AG09319 (cell line): Measurements from ENCODE around the gene NEUROD2.

Experiments used
- DNase-seq: peaks from one replicate; pipeline ENCODE4 v3.0.0-alpha.2; 2010; ENCODE audit warnings: low read depth; ENCODE audit errors: extremely low read depth
- TF ChIP-seq, protein P1 (sequence below): IDR thresholded peaks from 2 replicates; pipeline ENCODE4 v1.5.1; 2011; ENCODE audit warnings: low read depth, mild to moderate bottlenecking, inconsistent platforms, low read length, moderate library complexity

The NEUROD2 gene

DNA sequence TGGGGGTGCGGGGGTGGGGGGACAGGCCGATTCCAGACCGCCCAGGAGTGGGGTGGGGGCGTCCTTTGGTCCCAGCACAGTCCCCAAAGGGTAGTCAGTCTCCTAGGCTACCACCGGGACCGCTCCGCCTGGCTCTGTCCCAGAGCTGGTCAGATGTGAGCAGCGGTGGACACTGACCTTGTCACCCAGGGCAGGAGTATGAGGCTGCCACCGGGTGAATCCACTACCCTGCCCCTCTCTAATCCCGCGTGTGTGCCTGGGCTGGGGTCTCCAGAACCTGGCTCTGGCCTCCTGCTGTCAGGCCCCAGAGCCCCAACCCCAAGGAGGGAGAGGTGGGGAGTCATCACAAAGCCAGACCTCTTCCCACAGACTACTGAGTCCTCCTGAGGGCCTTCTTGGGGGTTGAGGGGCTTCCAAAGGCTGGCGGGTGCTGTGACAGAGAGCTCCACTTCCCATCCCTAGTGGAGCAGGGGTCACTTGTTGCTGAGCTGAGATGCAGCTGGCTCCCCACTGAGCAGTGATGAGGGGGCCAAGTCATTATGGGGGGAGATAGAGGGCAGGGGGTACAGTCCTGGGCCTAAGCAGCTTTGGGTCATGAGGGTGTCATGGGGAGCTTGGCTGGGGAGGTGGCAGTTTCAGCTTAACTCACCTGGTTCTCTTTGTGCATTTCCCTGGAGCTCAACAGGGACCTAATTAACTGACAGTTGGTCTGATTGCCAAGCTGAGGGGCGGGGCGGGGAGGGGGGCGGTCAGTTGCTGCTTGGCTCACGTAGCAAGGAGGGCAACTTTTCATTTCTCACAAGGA, 20.2 kb upstream of the NEUROD2 start:
- DNase-seq: no peak
- TF ChIP-seq, protein P1, sequence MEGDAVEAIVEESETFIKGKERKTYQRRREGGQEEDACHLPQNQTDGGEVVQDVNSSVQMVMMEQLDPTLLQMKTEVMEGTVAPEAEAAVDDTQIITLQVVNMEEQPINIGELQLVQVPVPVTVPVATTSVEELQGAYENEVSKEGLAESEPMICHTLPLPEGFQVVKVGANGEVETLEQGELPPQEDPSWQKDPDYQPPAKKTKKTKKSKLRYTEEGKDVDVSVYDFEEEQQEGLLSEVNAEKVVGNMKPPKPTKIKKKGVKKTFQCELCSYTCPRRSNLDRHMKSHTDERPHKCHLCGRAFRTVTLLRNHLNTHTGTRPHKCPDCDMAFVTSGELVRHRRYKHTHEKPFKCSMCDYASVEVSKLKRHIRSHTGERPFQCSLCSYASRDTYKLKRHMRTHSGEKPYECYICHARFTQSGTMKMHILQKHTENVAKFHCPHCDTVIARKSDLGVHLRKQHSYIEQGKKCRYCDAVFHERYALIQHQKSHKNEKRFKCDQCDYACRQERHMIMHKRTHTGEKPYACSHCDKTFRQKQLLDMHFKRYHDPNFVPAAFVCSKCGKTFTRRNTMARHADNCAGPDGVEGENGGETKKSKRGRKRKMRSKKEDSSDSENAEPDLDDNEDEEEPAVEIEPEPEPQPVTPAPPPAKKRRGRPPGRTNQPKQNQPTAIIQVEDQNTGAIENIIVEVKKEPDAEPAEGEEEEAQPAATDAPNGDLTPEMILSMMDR: no peak

DNA sequence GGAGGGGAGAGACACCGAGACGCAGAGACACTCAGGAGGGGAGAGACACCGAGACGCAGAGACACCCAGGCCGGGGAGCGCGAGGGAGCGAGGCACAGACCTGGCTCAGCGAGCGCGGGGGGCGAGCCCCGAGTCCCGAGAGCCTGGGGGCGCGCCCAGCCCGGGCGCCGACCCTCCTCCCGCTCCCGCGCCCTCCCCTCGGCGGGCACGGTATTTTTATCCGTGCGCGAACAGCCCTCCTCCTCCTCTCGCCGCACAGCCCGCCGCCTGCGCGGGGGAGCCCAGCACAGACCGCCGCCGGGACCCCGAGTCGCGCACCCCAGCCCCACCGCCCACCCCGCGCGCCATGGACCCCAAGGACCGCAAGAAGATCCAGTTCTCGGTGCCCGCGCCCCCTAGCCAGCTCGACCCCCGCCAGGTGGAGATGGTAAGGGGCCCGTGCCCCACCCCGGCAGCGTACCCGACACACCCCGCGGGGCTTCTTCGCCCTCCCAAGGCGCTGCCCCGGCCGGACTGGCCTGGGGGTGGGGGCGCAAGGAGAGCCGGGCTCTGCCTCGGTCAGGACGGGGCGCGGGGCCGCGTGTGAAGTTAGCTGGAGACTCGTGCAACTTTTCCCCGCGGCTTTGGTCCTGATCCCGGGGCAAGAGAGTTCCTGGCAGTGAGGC, 19.5 kb upstream of the NEUROD2 start:
- TF ChIP-seq, protein P1: no peak
- DNase-seq: no peak

DNA sequence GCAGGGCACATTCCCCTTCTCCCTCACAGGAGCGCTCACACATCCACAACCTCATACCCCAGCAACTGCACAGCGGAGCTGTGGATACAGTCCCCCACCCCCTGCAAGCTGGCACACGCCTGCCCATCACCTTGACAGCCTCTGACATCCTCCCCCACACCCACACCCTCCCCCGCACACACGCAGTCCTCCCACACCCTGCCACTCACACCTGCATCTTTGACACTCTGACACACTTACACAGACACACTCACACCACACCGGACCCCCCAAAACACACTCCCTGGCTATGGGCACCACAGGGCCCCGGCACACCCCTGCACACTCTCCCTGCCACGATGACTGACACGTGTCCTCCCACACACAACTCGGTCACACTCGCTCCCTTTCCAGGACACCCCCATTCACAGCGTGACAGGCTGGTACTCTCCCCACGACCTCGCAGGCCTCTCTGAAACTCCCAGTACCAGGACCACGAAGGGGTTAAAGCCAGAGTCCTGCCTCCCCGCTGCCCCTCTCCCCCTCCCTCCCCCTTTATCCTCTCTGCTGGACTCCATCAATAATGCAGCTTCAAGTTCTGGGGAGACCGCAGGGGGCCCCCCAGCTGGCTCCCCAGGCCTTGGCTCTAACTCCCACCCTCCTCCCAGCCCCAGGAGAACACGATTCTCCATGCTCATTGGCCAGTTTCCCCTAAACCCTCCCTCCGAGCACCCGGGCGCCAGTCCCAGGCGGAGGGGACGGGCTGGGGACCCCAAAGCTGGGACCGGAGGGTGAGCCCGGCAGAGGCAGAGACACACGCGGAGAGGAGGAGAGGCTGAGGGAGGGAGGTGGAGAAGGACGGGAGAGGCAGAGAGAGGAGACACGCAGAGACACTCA, 18.7 kb upstream of the NEUROD2 start, which contains the start of gene PPP1R1B:
PPP1R1B (plus strand) TSS at position 782 of the 876 bp plus-strand sequence. CDS start 441 bp downstream, outside the sequence.
- TF ChIP-seq, protein P1: no peak
- DNase-seq: no peak

DNA sequence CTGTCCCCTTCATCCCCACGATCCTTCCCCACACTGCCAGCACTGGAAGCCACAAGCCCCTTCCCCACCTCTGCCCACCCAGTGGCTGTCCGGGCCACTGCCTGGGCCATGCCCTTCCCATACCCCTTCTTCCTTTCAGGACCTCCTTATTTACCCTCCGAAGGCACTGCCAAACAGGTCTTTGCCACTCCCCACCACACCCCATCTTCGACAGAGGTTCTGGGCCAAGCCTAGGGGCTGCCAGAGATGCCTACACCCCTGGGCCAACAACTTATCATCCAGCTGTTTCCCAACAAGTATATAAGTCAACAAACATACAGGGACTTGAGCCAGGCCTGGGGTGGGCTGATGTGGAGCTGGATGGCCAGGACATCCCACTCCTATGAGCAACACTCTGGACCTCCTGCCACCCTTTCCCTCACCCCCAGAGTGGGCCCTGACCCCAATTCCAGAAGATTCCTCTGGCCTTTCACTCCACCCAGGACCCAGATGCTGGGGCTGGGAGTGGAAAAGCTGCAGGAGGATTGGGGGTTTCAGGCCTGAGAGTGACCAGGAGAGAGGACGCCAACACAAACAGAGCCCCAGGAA, 17.6 kb upstream of the NEUROD2 start:
- TF ChIP-seq, protein P1: no peak
- DNase-seq: no peak

DNA sequence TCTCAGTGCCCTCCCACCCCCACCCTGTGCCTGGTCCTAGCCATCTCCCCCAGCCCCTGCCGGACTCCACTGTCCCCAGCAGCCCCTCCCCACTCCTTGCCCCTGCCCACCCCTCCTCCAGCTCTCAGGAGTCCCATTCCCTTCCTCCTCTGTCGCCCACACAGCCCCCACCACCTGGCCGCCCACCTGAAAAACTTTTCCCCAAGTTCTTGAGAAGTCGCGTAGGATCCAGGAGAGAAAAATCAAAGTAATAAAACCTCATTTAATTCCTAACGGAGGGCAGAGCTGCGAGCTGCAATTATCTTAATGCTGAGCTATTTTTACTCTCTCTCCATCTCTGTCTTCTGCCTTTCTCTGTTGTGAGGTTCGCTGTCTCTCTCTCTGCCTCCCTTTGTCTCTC, 16.6 kb upstream of the NEUROD2 start:
- TF ChIP-seq, protein P1: no peak
- no peak for DNase-seq

DNA sequence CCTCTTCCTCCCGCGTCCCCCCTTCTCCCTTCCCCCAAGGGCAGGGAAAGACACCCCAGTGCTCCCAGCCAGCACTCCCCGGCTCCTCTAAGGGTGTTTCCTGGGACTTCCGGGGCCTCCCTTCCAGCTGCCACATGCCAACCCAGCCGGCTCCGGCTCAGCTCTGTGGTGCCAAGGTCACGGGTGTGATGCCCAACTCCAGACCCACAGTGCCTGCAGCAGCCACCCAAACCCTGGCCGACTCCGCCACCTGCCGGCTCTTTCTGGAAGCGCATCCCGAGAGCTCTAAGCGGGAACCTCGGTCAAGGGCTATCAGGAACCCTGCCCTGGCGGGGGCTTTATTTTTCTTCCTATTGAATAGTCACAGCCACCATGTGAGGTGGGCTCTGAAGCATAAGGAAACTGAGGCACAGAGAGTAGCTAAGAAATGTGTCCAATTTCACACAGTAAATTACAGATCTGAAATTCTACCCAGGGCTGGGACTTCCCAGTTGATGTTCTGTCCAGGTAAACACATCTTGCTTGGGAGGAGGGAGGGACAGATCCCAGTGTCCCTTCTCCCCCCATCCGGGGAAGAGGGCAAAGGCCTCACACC, 15.7 kb upstream of the NEUROD2 start:
- TF ChIP-seq, protein P1: peak; percentile 95
- DNase-seq: peak; percentile 22
